Tibial nerve (tissue), 4 donors: ENCODE measurements around the gene FADS1. TPM values are rescaled to one million over a fixed set of nuclear protein-coding genes. Genes with fewer than 3 reads are reported as not detected.

Experiments
- DNase-seq, 2 donors: peaks; one replicate each; pipeline ENCODE4 v3.0.0-alpha.2; 2019; ENCODE audit warnings: low spot score in 2 of 2
- H3K27ac ChIP-seq, 4 donors: fragments of 200-600 bp; sonication (generic) in 3 of 4; one replicate each; pipeline ENCODE4 v1.5.1; 2017 to 2019; ENCODE audit warnings: mild to moderate bottlenecking in 1 of 4
- H3K27me3 ChIP-seq, 2 donors: fragments of 200-600 bp; sonication (generic) in 1 of 2; one replicate each; pipeline versions ENCODE4 v1.5.1 to v1.6.0; 2017 to 2019
- H3K36me3 ChIP-seq, 3 donors: fragments of 200-600 bp; sonication (generic); one replicate each; pipeline ENCODE4 v1.5.1; 2018 to 2019
- H3K4me1 ChIP-seq, 4 donors: fragments of 200-600 bp; sonication (generic) in 3 of 4; one replicate each; pipeline ENCODE4 v1.5.1; 2017 to 2019
- H3K4me3 ChIP-seq, 4 donors: fragments of 200-600 bp; sonication (generic) in 3 of 4; one replicate each; pipeline ENCODE4 v1.5.1; 2017 to 2019; ENCODE audit warnings: mild to moderate bottlenecking in 1 of 4, moderate library complexity in 1 of 4
- H3K9me3 ChIP-seq, 4 donors: fragments of 200-600 bp; sonication (generic) in 3 of 4; one replicate each; pipeline ENCODE4 v1.5.1; 2017 to 2019
- EP300 ChIP-seq, 2 donors: sonication (generic); formaldehyde crosslinking; IDR thresholded peaks; one replicate each; pipeline ENCODE4 v1.6.1; 2017; ENCODE audit warnings: antibody characterized with exemption in 2 of 2, mild to moderate bottlenecking in 1 of 2
- POLR2A ChIP-seq, 2 donors: fragments of 450-650 bp; IDR thresholded peaks; one replicate each; pipeline ENCODE4 v1.6.1; 2017; ENCODE audit warnings: antibody characterized with exemption in 2 of 2, mild to moderate bottlenecking in 2 of 2, moderate library complexity in 2 of 2
- WGBS, 2 donors: methylation state at CpG; one replicate each; pipeline ENCODE4 v1.1.5; 2018; 5-methylcytosine and 5-hydroxymethylcytosine counted together
- total RNA-seq, 4 donors: library from RNA; depleted of rRNA; stranded (reverse); fragments of >200 nt; gene quantifications; one replicate each; pipeline ENCODE4 v1.1.0, GENCODE V29; 2016
- TF ChIP-seq, protein P1 (sequence below), 5 experiments: fragments of 200-600 bp in 3 of 5; fragments of 450-650 bp in 2 of 5; sonication (generic) in 3 of 5; IDR thresholded peaks; one replicate each; pipeline ENCODE4 v1.5.1; 2016 to 2019; ENCODE audit warnings: antibody characterized with exemption in 5 of 5, mild to moderate bottlenecking in 3 of 5, moderate library complexity in 2 of 5

The FADS1 gene
- total RNA-seq, 4 donors from 2014 or later, result 33.7 to 61.6 (median 47.0) TPM

DNA sequence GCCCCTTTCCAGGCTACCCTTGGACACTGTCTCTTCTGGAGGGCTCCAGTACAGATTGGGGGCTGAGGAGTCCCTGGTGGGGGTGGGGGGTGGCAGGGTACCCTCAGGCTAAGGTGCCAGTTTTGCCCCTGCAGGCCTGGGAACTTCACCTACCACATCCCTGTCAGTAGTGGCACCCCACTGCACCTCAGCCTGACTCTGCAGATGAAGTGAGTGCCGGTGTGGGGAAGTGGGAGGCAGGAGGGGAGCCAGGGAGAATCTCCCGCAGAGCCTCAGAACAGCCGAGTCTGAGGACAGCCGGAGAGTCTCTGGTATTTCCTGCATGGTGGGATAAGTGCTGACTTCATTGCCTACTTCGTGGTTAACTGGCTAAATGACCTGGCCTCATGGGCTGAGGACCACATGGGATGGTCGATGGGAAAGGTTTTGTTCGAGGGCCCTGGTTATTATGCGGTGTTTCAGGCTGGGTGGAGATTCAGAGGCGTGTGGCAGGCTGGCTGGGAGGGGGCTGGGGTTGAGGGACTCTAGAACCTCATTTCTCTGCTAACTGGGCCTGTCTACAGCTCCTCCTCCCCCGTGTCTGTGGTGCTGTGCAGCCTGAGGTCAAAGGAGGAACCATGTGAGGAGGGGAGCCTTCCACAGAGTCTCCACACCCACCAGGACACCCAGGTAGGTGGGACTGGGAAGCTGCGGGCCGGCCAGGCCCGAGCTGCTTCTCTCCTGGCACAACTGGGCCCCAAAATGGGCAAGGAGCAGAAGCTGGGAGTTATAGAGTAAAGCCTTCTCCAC, 32.9 kb downstream of the FADS1 start:
- no peak for TF ChIP-seq POLR2A (IDR thresholded peaks at IDR 0.05)
- no peak for TF ChIP-seq EP300 (IDR thresholded peaks at IDR 0.05)
- TF ChIP-seq, protein P1, sequence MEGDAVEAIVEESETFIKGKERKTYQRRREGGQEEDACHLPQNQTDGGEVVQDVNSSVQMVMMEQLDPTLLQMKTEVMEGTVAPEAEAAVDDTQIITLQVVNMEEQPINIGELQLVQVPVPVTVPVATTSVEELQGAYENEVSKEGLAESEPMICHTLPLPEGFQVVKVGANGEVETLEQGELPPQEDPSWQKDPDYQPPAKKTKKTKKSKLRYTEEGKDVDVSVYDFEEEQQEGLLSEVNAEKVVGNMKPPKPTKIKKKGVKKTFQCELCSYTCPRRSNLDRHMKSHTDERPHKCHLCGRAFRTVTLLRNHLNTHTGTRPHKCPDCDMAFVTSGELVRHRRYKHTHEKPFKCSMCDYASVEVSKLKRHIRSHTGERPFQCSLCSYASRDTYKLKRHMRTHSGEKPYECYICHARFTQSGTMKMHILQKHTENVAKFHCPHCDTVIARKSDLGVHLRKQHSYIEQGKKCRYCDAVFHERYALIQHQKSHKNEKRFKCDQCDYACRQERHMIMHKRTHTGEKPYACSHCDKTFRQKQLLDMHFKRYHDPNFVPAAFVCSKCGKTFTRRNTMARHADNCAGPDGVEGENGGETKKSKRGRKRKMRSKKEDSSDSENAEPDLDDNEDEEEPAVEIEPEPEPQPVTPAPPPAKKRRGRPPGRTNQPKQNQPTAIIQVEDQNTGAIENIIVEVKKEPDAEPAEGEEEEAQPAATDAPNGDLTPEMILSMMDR (IDR thresholded peaks at IDR 0.05), result no peak

DNA sequence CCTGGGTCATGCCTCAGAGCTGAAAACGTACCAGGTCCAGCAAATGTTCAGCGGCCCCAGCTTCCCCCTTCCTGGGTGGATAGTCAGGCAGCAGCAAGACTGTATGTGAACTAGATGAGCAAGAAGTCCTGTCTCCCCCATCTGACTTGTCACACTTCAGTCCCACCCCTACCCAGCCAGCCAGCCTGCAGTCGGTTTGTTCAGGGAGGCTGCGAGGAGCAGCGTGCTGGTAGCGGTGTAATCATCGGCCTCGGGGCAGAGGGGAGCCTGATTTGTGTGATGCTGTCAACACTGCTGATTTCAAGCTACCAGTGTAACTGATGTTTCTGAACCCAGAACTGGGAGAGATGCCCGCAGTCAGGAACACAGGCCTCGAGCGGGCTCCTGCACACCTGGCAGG, 34.0 kb downstream of the FADS1 start:
- no peak for DNase-seq
- H3K27me3 ChIP-seq, result no peaks in the 10 kb centered on the region
- 79 to 80% methylated on average over 10 to 11 of the region's 11 CpGs for WGBS, 2 donors
- no peak overlapping the region for H3K4me3 ChIP-seq
- no peaks in the 10 kb centered on the region for H3K9me3 ChIP-seq
- H3K27ac ChIP-seq, result no peak overlapping the region
- TF ChIP-seq, protein P1 (IDR thresholded peaks at IDR 0.05), result no peak
- peaks cover 0 to 94% (median 0%) of the 10 kb centered on the region in 3 donors for H3K36me3 ChIP-seq
- H3K4me1 ChIP-seq, result peaks cover 0 to 2% (median under 1%) of the 10 kb centered on the region in 4 donors

More for the DNA sequence above, 32.9 kb downstream of the FADS1 start:
- Histone ChIP-seq H3K4me1 (peaks cover 0 to 12% (median 0%) of the 10 kb centered on the region in 4 donors), H3K27me3 (no peaks in the 10 kb centered on the region), H3K9me3 (no peaks in the 10 kb centered on the region), H3K4me3 (no peak overlapping the region), H3K27ac (no peak overlapping the region), H3K36me3 (peaks cover 0 to 96% (median 0%) of the 10 kb centered on the region in 3 donors)
- WGBS, 2 donors, result 53 to 61% methylated on average over 10 to 13 of the region's 13 CpGs
- DNase-seq, result no peak

DNA sequence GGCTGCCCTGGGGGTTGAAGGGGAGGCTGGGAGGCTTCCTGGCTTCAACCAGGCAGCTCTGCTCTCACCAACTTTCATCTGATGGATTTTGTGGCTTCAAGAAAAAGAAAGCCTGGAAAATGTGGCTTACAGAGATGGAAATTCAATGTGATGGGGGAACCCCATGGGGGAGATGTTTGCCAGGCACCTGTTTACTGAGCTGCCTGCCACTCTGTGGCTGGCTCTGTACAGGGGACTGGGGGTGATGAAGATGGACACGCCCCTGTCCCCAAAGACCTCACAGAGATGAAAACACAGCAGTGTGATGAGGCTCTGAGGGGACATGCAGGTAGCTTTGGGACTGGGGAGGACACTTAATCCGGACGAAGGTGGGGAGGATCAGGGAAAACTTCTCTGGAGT, 34.5 kb downstream of the FADS1 start:
- WGBS, 2 donors, result 80 to 89% methylated on average over 3 of the region's 3 CpGs
- TF ChIP-seq EP300 (IDR thresholded peaks at IDR 0.05) (no peak), POLR2A (IDR thresholded peaks at IDR 0.05) (no peak)
- TF ChIP-seq, protein P1 (IDR thresholded peaks at IDR 0.05), result no peak

DNA sequence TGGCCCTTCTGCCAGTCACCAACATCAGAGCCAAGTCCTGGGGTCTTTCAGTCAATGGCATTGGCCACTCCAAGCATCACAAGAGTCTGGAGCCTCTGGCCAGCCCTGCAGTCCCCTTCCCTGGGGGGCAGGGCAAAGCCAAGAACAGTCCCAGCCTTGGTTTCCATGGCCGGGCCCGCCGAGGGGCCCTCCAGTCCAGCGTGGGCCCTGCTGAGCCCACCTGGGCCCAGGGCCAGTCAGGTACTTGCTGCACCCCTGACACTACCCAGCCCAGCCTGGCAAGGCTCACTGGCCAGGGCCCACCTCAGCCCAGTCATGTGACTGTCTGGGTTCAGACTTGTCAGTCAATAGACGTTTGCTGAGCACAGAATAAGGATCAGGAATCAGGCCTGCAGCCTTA, 35.2 kb downstream of the FADS1 start:
- H3K27me3 ChIP-seq, result no peaks in the 10 kb centered on the region
- H3K9me3 ChIP-seq, result no peaks in the 10 kb centered on the region
- H3K36me3 ChIP-seq, result peaks cover 0 to 81% (median 0%) of the 10 kb centered on the region in 3 donors
- TF ChIP-seq, protein P1 (IDR thresholded peaks at IDR 0.05), result no peak
- TF ChIP-seq EP300 (IDR thresholded peaks at IDR 0.05) (no peak), POLR2A (IDR thresholded peaks at IDR 0.05) (no peak)
- no peak overlapping the region for H3K4me3 ChIP-seq
- no peak for DNase-seq
- WGBS, 2 donors, result 75 to 84% methylated on average over 5 of the region's 5 CpGs
- no peak overlapping the region for H3K27ac ChIP-seq
- peaks cover 0 to 12% (median 5%) of the 10 kb centered on the region in 4 donors for H3K4me1 ChIP-seq

More for the DNA sequence above, 34.5 kb downstream of the FADS1 start:
- no peaks in the 10 kb centered on the region for H3K27me3 ChIP-seq
- H3K4me3 ChIP-seq, result no peak overlapping the region
- H3K4me1 ChIP-seq, result peaks cover 0 to 6% (median 3%) of the 10 kb centered on the region in 4 donors
- no peaks in the 10 kb centered on the region for H3K9me3 ChIP-seq
- DNase-seq, result no peak
- H3K27ac ChIP-seq, result no peak overlapping the region
- H3K36me3 ChIP-seq, result peaks cover 0 to 88% (median 0%) of the 10 kb centered on the region in 3 donors

DNA sequence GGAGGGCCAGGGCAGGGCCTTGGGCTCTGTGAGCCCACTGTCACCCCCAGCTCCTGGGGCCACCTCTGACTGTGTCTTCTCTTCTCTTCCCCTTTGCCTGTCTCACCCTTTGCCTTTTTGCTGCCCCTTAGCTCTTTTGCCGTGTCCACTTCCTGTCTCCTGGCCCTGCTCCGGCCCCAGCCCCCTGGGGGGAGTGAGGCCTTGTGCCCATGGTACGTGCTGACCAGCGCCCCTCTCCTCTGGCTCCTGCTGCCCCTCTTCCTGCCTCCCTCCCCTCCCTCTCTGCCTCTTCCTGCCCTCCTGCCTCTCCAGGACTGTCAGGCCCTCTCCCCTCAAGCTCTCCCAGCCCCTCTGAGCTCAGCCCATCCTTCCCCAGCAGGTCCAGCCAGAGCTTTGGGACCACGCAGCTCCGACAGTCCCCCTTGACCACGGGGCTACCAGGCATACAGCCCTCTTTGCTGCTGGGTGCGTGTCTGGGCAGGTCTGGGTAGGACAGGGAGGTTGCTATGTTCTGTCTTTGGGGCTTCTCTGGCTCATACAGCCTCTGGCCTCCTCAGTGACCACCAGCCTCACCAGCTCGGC, 36.1 kb downstream of the FADS1 start:
- H3K36me3 ChIP-seq, result peaks cover 0 to 72% (median 0%) of the 10 kb centered on the region in 3 donors
- no peak overlapping the region for H3K4me3 ChIP-seq
- TF ChIP-seq EP300 (IDR thresholded peaks at IDR 0.05) (no peak), POLR2A (IDR thresholded peaks at IDR 0.05) (no peak)
- TF ChIP-seq, protein P1 (IDR thresholded peaks at IDR 0.05), result no peak
- H3K9me3 ChIP-seq, result no peaks in the 10 kb centered on the region
- DNase-seq, result no peak
- WGBS, 2 donors, result 76 to 77% methylated on average over 9 of the region's 9 CpGs
- no peaks in the 10 kb centered on the region for H3K27me3 ChIP-seq
- H3K27ac ChIP-seq, result no peak overlapping the region
- peaks cover 0 to 19% (median 5%) of the 10 kb centered on the region in 4 donors for H3K4me1 ChIP-seq
